Tibial artery (tissue), 4 donors: ENCODE results near the gene MCTP2.

Source experiments
- DNase-seq, 2 donors: peaks; one replicate each; pipeline ENCODE4 v3.0.0-alpha.2; 2019
- H3K27ac ChIP-seq, 2 donors: fragments of 200-600 bp; sonication (generic) in 1 of 2; 1 replicate in 1 of 2; 2 replicates in 1 of 2; pipeline ENCODE4 v1.5.1; 2018 to 2019; ENCODE audit warnings: mild to moderate bottlenecking in 1 of 2
- H3K27me3 ChIP-seq, 2 donors: fragments of 200-600 bp; sonication (generic) in 1 of 2; one replicate each; pipeline versions ENCODE4 v1.5.1 to v1.6.0; 2016 to 2019
- H3K36me3 ChIP-seq, 3 donors: fragments of 200-600 bp; sonication (generic) in 2 of 3; one replicate each; pipeline ENCODE4 v1.5.1; 2016 to 2019; ENCODE audit warnings: mild to moderate bottlenecking in 2 of 3
- H3K4me1 ChIP-seq, 4 donors: fragments of 200-600 bp; sonication (generic) in 2 of 4; 1 replicate in 3 of 4; 2 replicates in 1 of 4; pipeline ENCODE4 v1.5.1; 2016 to 2019
- H3K4me3 ChIP-seq, 2 donors: fragments of 200-600 bp; sonication (generic) in 1 of 2; 1 replicate in 1 of 2; 2 replicates in 1 of 2; pipeline ENCODE4 v1.5.1; 2018 to 2019; ENCODE audit warnings: mild to moderate bottlenecking in 2 of 2
- H3K9me3 ChIP-seq, 3 donors: fragments of 200-600 bp; sonication (generic) in 1 of 3; one replicate each; pipeline ENCODE4 v1.5.1; 2016 to 2019
- intact Hi-C: fragments of 100-400 bp; cut with DNase I; formaldehyde crosslinking; loops from one replicate; pipeline ENCODE4 v1.15.0; 2023; ENCODE audit warnings: low total_unique reads
- TF ChIP-seq, protein P1 (sequence below), 2 experiments: fragments of 200-600 bp in 1 of 2; fragments of 450-650 bp in 1 of 2; IDR thresholded peaks; one replicate each; pipeline ENCODE4 v1.5.1; 2017 to 2019; ENCODE audit warnings: antibody characterized with exemption in 2 of 2, mild to moderate bottlenecking in 1 of 2, moderate library complexity in 1 of 2

Gene MCTP2

DNA sequence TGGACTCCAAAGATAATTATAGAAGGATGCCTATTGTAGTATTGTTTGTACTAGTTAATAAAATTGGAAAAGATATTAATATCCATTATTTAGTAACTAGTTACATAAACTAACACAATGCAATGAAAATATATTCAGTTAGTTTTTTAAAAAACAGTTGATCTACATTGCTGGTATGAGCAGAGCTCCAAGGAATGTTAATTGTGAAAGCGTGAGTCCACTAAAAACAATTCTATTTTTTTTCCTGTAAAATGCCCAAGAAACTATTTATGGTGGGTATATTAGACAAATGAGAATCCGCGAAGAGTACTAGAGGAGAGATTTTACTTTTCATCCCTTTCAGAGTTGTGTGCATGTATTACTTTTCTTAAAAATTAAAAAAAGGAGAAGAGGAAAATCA lies 104.3 kb downstream of the MCTP2 start:
- Histone ChIP-seq H3K36me3 (no peaks in the 10 kb centered on the region), H3K9me3 (no peaks in the 10 kb centered on the region), H3K4me1 (no peaks in the 10 kb centered on the region), H3K4me3 (no peak overlapping the region), H3K27ac (no peak overlapping the region), H3K27me3 (no peaks in the 10 kb centered on the region)
- intact Hi-C loops: no loop called here
- DNase-seq: no peak
- TF ChIP-seq, protein P1, sequence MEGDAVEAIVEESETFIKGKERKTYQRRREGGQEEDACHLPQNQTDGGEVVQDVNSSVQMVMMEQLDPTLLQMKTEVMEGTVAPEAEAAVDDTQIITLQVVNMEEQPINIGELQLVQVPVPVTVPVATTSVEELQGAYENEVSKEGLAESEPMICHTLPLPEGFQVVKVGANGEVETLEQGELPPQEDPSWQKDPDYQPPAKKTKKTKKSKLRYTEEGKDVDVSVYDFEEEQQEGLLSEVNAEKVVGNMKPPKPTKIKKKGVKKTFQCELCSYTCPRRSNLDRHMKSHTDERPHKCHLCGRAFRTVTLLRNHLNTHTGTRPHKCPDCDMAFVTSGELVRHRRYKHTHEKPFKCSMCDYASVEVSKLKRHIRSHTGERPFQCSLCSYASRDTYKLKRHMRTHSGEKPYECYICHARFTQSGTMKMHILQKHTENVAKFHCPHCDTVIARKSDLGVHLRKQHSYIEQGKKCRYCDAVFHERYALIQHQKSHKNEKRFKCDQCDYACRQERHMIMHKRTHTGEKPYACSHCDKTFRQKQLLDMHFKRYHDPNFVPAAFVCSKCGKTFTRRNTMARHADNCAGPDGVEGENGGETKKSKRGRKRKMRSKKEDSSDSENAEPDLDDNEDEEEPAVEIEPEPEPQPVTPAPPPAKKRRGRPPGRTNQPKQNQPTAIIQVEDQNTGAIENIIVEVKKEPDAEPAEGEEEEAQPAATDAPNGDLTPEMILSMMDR (IDR thresholded peaks at IDR 0.05): no peak

DNA sequence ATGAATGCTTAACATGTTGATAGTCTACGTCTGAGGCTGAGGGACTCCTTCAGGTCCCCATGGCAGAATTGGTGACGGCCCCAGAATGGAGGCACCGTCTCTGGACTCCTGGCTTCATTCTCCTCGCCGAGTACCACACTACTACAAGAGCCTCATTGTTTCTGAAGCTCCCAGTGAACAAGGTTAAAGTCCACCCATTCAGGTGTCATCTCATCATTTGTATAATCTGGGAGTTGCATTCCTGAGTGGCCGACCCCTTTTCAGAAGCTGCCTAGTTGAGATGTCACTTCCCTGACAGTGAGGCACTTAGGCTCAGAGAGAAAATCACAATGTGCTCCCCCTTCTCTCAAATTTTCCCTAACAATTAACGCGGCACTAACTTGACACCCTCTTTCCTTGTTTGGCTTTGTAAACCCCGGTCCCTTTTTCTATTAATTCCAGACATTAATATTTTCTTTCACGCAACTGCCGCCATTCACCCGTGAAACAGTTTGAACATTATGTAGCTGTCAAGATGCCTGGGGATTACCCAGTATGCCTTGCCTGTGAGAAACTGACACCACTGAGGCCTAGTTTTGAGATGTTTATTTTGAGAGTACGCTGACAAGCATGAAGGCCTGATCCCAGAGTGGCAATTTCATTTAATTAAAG lies 105.6 kb downstream of the MCTP2 start:
- Histone ChIP-seq H3K9me3 (no peaks in the 10 kb centered on the region), H3K4me3 (no peak overlapping the region), H3K36me3 (no peaks in the 10 kb centered on the region), H3K27me3 (no peaks in the 10 kb centered on the region), H3K4me1 (no peaks in the 10 kb centered on the region), H3K27ac (no peak overlapping the region)
- TF ChIP-seq, protein P1 (IDR thresholded peaks at IDR 0.05): no peak
- intact Hi-C loops: no loop called here
- no peak for DNase-seq

DNA sequence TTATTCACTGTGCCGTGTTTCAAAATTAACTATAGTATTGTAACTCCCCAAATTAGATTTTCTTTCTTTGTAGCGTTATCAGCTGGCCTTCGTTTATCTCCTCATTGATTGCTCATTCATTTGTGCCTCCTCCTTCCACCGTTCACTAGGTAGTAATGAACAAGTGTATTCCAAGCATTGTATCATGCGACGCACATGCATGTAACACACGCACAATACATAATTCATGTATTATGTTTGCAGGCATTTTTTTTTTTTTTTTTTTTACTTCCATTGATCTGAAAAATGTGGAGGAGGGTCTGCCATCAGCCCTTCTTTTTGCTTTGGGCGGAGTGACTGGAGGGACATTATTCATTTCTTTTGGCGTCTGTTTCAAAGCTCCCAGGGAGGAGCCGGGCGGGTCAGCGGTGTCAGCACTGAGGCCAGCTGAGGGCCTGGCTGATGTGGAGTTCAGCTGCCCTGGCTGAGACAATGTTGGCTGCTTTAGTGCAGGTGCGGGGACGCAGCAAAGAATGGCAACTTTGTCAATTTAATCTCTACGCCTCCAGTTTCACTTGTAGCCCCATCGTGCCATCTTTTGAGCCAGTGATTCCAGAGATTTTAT lies 107.0 kb downstream of the MCTP2 start:
- H3K36me3 ChIP-seq: no peaks in the 10 kb centered on the region

DNA sequence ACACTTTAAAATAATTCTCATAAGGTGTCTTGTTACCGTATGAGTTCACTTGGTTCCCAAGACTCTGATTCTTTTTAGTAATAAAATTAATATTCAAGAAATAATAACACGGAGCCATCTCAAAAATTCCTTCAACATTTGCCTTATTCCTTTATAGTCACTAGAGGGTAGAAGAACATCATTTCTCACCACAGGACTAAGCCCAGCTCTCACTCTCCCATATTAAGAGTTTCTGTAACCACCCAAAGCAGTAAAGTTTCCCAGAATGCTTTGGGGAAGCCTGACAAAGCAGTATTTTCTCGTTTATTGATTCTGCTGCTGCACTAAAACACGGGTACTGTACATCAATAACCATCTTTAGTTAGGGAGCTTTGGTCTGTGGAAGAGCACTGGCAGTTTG lies 114.9 kb downstream of the MCTP2 start:
- H3K36me3 ChIP-seq: no peaks in the 10 kb centered on the region
- no peak overlapping the region for H3K4me3 ChIP-seq
- H3K27me3 ChIP-seq: no peaks in the 10 kb centered on the region
- no peak for DNase-seq
- no peaks in the 10 kb centered on the region for H3K9me3 ChIP-seq
- no peak overlapping the region for H3K27ac ChIP-seq
- intact Hi-C loops: no loop called here
- H3K4me1 ChIP-seq: no peaks in the 10 kb centered on the region
- TF ChIP-seq, protein P1 (IDR thresholded peaks at IDR 0.05): no peak

More for the DNA sequence above, 107.0 kb downstream of the MCTP2 start:
- no peak overlapping the region for H3K27ac ChIP-seq
- no peak for DNase-seq
- H3K27me3 ChIP-seq: no peaks in the 10 kb centered on the region
- TF ChIP-seq, protein P1 (IDR thresholded peaks at IDR 0.05): no peak
- H3K4me1 ChIP-seq: no peaks in the 10 kb centered on the region
- H3K9me3 ChIP-seq: no peaks in the 10 kb centered on the region
- H3K4me3 ChIP-seq: no peak overlapping the region
- intact Hi-C loops: no loop called here

DNA sequence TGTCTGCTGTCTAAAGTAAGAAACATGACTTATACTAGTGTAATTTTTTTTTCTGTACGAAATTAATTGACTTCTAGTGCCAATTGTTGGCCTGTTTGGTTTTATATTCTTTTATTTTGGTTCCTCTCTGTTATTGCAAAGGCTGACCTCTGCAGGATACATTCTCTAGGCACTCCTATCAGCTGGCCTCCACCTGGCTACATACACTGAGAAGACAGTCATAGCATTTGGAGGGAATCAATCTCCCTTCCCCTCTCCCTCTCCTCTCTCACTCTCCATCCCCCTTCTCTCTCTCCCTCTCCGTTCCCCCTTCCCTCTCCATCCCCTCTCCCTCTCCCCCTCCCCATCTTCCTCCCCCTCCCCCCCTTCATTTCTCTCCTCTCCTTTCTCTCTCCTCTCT lies 116.7 kb downstream of the MCTP2 start:
- Histone ChIP-seq H3K9me3 (no peaks in the 10 kb centered on the region), H3K4me3 (no peak overlapping the region), H3K36me3 (no peaks in the 10 kb centered on the region), H3K27me3 (no peaks in the 10 kb centered on the region), H3K27ac (no peak overlapping the region), H3K4me1 (no peaks in the 10 kb centered on the region)
- intact Hi-C loops: no loop called here
- DNase-seq: no peak
- TF ChIP-seq, protein P1 (IDR thresholded peaks at IDR 0.05): no peak
